ENCODE measurements around the gene DCLRE1B.
A peak's percentile ranks its signal among the peaks of the same experiment; 100 is the strongest.

Gene DCLRE1B

GRCh38 chr1:113928187-113928930 lies 23.2 kb downstream of the DCLRE1B start:
- peak; percentile 40 for DNase-seq (ENCODE audit: low read depth)

- DNase-seq (ENCODE audit: low read depth): peak; percentile 89
Measured at GRCh38 chr1:113928941-113929749, 24.0 kb downstream of the DCLRE1B start, which contains the start of gene HIPK1. TSS of gene HIPK1 (plus strand) at chr1:113929324.

- DNase-seq (ENCODE audit: low read depth): peak; percentile 31
Measured at GRCh38 chr1:113929750-113930498, 24.8 kb downstream of the DCLRE1B start.

- peak; percentile 83 for DNase-seq (ENCODE audit: low read depth)
Measured at GRCh38 chr1:113930499-113931161, 25.5 kb downstream of the DCLRE1B start.

- DNase-seq (ENCODE audit: low read depth): peak; percentile 85
Measured at GRCh38 chr1:113931451-113931851, 26.3 kb downstream of the DCLRE1B start.

- DNase-seq (ENCODE audit: low read depth): no peak
Measured at GRCh38 chr1:113934006-113934405, 28.9 kb downstream of the DCLRE1B start.

- no peak for DNase-seq (ENCODE audit: low read depth)
Measured at GRCh38 chr1:113934511-113935055, 29.5 kb downstream of the DCLRE1B start.

GRCh38 chr1:113935176-113935575 lies 30.1 kb downstream of the DCLRE1B start:
- no peak for DNase-seq (ENCODE audit: low read depth)

GRCh38 chr1:113935970-113936369 lies 30.8 kb downstream of the DCLRE1B start:
- DNase-seq (ENCODE audit: low read depth): no peak

GRCh38 chr1:113937146-113937545 lies 32.0 kb downstream of the DCLRE1B start:
- no peak for DNase-seq (ENCODE audit: low read depth)

- no peak for DNase-seq (ENCODE audit: low read depth)
Measured at GRCh38 chr1:113938192-113938591, 33.1 kb downstream of the DCLRE1B start.

GRCh38 chr1:113940365-113941244 lies 35.5 kb downstream of the DCLRE1B start:
- no peak for DNase-seq (ENCODE audit: low read depth)

- DNase-seq (ENCODE audit: low read depth): no peak
Measured at GRCh38 chr1:113941245-113941559, 36.1 kb downstream of the DCLRE1B start.

- no peak for DNase-seq (ENCODE audit: low read depth)
Measured at GRCh38 chr1:113942527-113942926, 37.4 kb downstream of the DCLRE1B start.

- DNase-seq (ENCODE audit: low read depth): peak; percentile 77
Measured at GRCh38 chr1:113943028-113943811, 38.1 kb downstream of the DCLRE1B start.

GRCh38 chr1:113945329-113945728 lies 40.2 kb downstream of the DCLRE1B start:
- DNase-seq (ENCODE audit: low read depth): no peak

GRCh38 chr1:113946112-113946511 lies 41.0 kb downstream of the DCLRE1B start:
- no peak for DNase-seq (ENCODE audit: low read depth)

GRCh38 chr1:113946678-113947387 lies 41.7 kb downstream of the DCLRE1B start:
- peak; percentile 34 for DNase-seq (ENCODE audit: low read depth)

- DNase-seq (ENCODE audit: low read depth): no peak
Measured at GRCh38 chr1:113947388-113948107, 42.4 kb downstream of the DCLRE1B start.
